Activated naive CD4-positive, alpha-beta T cell treated with anti-CD3 and anti-CD28 coated beads for 36 hours (primary cell): ENCODE results near the gene TRAK2. TPM values are rescaled to one million over a fixed set of nuclear protein-coding genes. Genes with fewer than 3 reads are reported as not detected.
"Not testable (repeated sequence)": the region's sequence is repeated elsewhere in the genome, so short reads cannot be mapped to it uniquely, and the experiment has no call there.

Source experiments
- CTCF ChIA-PET: fragments of 350-600 bp; sonication (Branson Sonifier 250); formaldehyde crosslinking; loops from one replicate; lab custom pipeline; 2021; ENCODE audit warnings: antibody characterized with exemption; lab: Charles Lee
- DNase-seq: peaks from one replicate; pipeline ENCODE4 v3.0.0-alpha.2; 2020
- H3K27ac Mint-ChIP-seq: one replicate; pipeline ENCODE4 v1.8.0; 2021; ENCODE audit warnings: mild to moderate bottlenecking, mixed read lengths
- H3K27me3 Mint-ChIP-seq: one replicate; pipeline ENCODE4 v1.8.0; 2021; ENCODE audit warnings: low read depth, mixed read lengths
- H3K36me3 Mint-ChIP-seq: one replicate; pipeline ENCODE4 v1.8.0; 2021; ENCODE audit warnings: low read depth, mixed read lengths
- H3K4me1 Mint-ChIP-seq: one replicate; pipeline ENCODE4 v1.8.0; 2021; ENCODE audit warnings: low read depth, mixed read lengths
- H3K4me3 Mint-ChIP-seq: one replicate; pipeline ENCODE4 v1.8.0; 2021; ENCODE audit warnings: mild to moderate bottlenecking, moderate library complexity, mixed read lengths
- H3K9me3 Mint-ChIP-seq: one replicate; pipeline ENCODE4 v1.8.0; 2021; ENCODE audit warnings: mixed read lengths
- intact Hi-C: fragments of 100-400 bp; cut with micrococcal nuclease; formaldehyde crosslinking; loops from one replicate; pipeline ENCODE4 v1.15.1; 2023
- total RNA-seq, 2 experiments: library from RNA; stranded (reverse); gene quantifications; one replicate each; pipeline ENCODE4 v1.2.3, GENCODE V29; 2021

The TRAK2 gene
- total RNA-seq, 2 experiments from 2014 or later = 10.4 TPM

DNA sequence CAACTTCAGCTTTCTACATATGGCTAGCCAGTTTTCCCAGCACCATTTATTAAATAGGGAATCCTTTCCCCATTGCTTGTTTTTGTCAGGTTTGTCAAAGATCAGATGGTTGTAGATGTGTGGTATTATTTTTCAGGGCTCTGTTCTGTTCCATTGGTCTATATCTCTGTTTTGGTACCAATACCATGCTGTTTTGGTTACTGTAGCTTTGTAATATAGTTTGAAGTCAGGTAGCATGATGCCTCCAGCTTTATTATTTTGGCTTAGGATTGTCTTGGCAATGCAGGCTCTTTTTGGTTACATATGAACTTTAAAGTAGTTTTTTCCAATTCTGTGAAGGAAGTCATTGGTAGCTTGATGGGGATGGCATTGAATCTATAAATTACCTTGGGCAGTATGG lies 22.9 kb downstream of the TRAK2 start:
- H3K27ac Mint-ChIP-seq, intact Hi-C loops, H3K27me3 Mint-ChIP-seq, H3K36me3 Mint-ChIP-seq, H3K4me3 Mint-ChIP-seq, CTCF ChIA-PET, DNase-seq: not testable (repeated sequence)
- Mint-ChIP-seq H3K4me1 (peaks cover 31% of the 10 kb centered on the region), H3K9me3 (peaks cover 10% of the 10 kb centered on the region)

DNA sequence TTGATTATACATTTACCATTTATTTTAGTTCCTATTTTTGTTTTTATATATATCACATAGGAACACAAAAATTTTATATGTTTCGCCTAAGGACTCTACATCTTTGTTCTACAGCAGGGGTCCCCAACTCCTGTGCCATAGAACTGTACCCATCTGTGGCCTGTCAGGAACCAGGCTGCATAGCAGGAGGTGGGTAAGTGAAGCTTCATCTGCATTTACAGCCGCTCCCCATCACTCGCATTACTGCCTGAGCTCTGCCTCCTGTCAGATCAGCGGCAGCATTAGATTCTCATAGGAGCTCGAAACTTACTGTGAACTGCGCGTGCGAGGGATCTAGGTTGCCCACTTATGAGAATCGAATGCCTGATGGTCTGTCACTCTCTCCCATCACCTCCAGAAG lies 25.3 kb downstream of the TRAK2 start:
- peaks cover 10% of the 10 kb centered on the region for H3K9me3 Mint-ChIP-seq
- no peaks in the 10 kb centered on the region for H3K27me3 Mint-ChIP-seq
- H3K27ac Mint-ChIP-seq = no peak overlapping the region
- H3K4me1 Mint-ChIP-seq = peaks cover 22% of the 10 kb centered on the region
- peaks cover 1% of the 10 kb centered on the region for H3K36me3 Mint-ChIP-seq
- no peak overlapping the region for H3K4me3 Mint-ChIP-seq
- no peak for DNase-seq
- CTCF ChIA-PET = interaction anchor here (0.9 kb wide), 1 partner anchor 12 kb away, joined by 3 read pairs; no protein-coding TSS in a partner anchor
- intact Hi-C loops = no loop called here

DNA sequence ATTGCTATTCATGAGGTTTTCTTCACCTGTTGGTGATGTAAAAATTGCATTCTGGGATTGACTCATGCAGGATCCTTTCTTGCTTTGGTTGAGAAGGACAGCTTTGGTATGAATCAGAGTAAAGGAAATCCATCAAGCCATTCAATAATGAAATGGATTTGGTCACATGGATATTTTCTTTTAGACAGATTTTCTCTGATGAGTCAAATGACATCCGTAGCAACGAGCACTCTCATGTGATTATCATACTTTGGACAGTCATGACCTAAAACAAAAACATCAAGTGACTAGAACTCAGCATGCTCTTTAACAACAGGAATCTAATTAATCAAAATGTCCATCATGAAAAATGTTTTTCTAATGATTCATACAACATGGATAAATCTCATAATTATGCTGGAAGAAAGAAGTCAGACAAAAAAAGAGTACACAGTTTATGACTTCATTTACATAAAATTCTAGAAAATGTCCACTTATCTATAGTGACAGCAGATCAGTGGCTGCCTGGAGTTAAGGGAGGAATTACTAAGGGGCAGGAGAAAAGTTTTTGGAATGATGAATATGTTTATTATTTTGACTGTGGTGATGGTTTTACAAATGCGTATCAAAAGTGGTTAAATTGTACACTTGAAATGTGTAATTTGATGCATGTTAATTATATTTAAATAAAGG lies 30.7 kb downstream of the TRAK2 start:
- no peak overlapping the region for H3K4me3 Mint-ChIP-seq
- peaks cover 5% of the 10 kb centered on the region for H3K36me3 Mint-ChIP-seq
- intact Hi-C loops = loop anchor here (1.0 kb wide), 1 partner anchor 31 kb away; the partner anchor contains the start of genes STRADB and TRAK2

DNA sequence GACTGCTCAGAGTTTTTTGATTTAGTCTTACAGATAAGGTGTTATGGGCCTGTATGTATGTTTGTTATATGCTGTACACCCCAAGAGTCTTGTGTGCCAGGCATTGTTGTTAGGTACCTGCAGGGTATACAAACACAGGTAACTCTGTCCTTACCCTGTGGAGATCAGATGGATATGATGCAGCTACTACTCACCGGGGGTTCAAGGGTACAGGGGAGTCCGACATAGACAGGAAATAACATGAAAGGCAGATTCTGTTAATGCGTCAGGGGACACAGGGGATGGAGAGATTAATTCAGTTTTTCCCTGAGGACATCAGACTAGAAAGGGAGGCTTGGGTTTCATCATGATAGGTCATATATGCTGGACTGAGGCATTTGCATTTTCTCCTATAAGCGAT lies 31.3 kb downstream of the TRAK2 start:
- DNase-seq = no peak
- CTCF ChIA-PET = no interaction called here
- peaks cover 49% of the 10 kb centered on the region for H3K4me1 Mint-ChIP-seq
- H3K9me3 Mint-ChIP-seq = no peaks in the 10 kb centered on the region
- H3K27ac Mint-ChIP-seq = peak overlapping the region; percentile 15
- H3K36me3 Mint-ChIP-seq = peaks cover 5% of the 10 kb centered on the region
- H3K27me3 Mint-ChIP-seq = no peaks in the 10 kb centered on the region
- no peak overlapping the region for H3K4me3 Mint-ChIP-seq
- intact Hi-C loops = loop anchor here (1.0 kb wide), 1 partner anchor 31 kb away; the partner anchor contains the start of genes STRADB and TRAK2

More for the DNA sequence above, 30.7 kb downstream of the TRAK2 start:
- CTCF ChIA-PET = no interaction called here
- Mint-ChIP-seq H3K4me1 (peaks cover 50% of the 10 kb centered on the region), H3K27ac (peak overlapping the region; percentile 65), H3K27me3 (no peaks in the 10 kb centered on the region), H3K9me3 (no peaks in the 10 kb centered on the region)
- no peak for DNase-seq

DNA sequence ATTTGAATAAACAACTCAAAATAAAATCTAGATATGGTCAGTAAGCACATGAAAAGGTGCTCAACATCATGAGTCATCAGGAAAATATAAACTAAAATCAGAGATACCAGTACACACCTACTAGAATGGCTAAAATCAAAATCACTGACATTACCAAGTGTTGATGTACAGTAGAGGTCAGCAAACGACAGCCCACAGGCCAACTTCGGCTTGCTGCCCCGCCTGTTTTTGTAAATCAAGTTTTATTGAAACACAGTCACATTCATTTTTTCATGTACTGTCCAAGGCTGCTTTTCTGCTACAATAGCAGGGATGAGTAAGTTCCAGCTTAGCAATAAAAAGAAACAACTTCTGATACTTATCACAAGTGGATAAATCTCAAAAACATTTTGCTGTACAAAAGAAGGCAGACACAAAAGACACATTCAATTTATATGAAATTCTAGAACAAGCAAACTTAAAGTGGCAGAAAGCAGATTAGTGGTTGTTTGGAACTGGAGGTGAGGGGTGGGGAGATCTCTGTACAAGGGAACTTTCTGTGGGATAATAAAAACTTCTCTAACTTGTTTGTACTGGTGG lies 32.1 kb downstream of the TRAK2 start:
- CTCF ChIA-PET = no interaction called here
- peak overlapping the region; percentile 16 for H3K27ac Mint-ChIP-seq
- DNase-seq = peak; percentile 38
- H3K4me3 Mint-ChIP-seq = no peak overlapping the region
- peaks cover 5% of the 10 kb centered on the region for H3K36me3 Mint-ChIP-seq
- no peaks in the 10 kb centered on the region for H3K27me3 Mint-ChIP-seq
- intact Hi-C loops = no loop called here
- H3K9me3 Mint-ChIP-seq = no peaks in the 10 kb centered on the region
- peaks cover 43% of the 10 kb centered on the region for H3K4me1 Mint-ChIP-seq

DNA sequence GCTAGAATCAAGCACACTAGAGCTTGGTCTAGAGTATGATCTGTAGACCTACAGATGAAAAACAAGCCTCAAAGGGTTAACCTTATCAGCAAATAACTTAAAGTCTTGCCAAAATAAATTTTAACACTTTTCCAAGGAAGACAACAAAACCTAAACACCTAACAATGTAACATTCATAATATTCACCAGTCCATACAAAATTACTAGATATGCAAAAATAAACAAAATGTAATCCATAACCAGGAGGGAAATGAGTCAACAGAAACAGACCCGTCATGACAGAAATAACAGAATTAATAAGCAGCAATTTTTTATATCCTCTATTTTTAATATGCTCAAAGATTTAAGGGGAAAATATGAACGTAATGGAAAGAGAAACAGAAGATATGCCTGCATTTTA lies 36.1 kb downstream of the TRAK2 start:
- Mint-ChIP-seq H3K4me1 (peaks cover 30% of the 10 kb centered on the region), H3K36me3 (peaks cover 7% of the 10 kb centered on the region), H3K27me3 (no peaks in the 10 kb centered on the region), H3K4me3 (no peak overlapping the region), H3K27ac (no peak overlapping the region), H3K9me3 (no peaks in the 10 kb centered on the region)
- intact Hi-C loops = loop anchor here (2.0 kb wide), 1 partner anchor 228 kb away; the partner anchor contains the start of gene TMEM237
- CTCF ChIA-PET = interaction anchor here (1.1 to 1.2 kb wide), 2 partner anchors 32 to 37 kb away, joined by 3 to 4 read pairs; partner anchors contain the start of genes STRADB and TRAK2
- no peak for DNase-seq

DNA sequence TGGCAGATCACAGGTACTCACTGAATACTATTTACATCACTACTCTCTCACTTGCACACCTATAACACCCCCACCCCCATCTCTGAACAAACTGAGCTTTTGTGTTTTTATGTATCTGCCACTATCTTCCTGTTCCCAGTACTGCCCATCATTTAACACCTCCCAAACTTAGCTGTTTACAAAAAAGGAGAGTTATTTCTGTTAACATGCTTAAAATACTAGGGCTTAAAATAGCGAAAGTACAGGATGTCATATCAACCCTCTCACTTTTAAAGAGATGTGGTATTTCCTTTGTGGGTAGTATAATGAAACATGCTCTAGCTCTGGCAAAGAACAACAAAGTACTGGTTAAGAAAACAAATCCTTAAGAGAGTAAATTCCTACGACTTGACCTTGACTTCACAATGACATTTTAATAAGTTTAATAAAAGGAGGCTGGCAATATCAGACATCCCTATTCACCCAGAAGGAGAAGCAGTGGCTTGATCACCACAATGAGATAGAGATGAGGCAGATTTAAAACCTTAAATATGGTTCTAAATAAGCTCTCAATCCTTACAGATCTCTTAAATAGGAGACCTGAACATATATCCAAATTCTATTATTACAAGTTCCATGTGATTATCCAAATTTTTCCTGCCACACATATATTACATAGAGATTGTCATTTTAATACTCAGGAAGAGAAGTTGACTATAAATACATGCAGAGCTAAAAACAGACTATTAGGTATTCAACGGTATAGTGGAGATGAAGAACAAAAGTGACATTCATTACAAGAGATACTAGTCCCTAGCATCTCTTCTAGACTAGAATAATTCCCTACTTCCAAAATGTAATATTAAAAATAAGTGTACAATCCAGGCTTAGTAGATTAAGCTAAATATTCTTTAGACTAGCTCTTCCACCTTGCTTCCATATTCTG lies 36.9 kb downstream of the TRAK2 start:
- peak; percentile 9 for DNase-seq
- CTCF ChIA-PET = interaction anchor here (0.6 to 1.2 kb wide), 6 partner anchors 33 to 300 kb away, joined by 3 to 6 read pairs (median 4); partner anchors contain the start of genes STRADB and TRAK2
- H3K27me3 Mint-ChIP-seq = no peaks in the 10 kb centered on the region
- H3K4me1 Mint-ChIP-seq = peaks cover 23% of the 10 kb centered on the region
- H3K27ac Mint-ChIP-seq = no peak overlapping the region
- H3K9me3 Mint-ChIP-seq = no peaks in the 10 kb centered on the region
- peaks cover 4% of the 10 kb centered on the region for H3K36me3 Mint-ChIP-seq
- no peak overlapping the region for H3K4me3 Mint-ChIP-seq
- intact Hi-C loops = loop anchor here (1.0 to 5.0 kb wide), 4 partner anchors 34 to 228 kb away; partner anchors contain the start of gene TMEM237

DNA sequence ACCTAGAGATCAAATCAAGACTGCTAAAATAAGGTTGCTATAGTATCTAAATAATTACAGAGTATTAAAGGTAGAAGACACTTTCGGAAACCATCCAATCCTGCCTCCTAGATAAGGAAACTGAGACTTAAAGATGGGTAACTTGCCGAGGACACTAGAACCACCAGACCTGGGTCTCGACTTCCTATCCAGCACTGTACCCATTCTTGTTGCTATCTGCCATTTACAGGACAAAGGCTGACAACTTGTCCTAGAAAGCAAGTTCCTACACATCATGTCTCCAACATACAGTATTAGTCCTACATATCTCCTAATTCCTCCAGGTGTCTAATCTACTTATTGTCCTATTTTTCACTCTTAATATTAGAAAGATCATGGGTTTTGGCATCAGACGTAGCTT lies 37.7 kb downstream of the TRAK2 start:
- Mint-ChIP-seq H3K4me3 (no peak overlapping the region), H3K27ac (no peak overlapping the region), H3K27me3 (no peaks in the 10 kb centered on the region), H3K36me3 (peaks cover 4% of the 10 kb centered on the region), H3K4me1 (peaks cover 15% of the 10 kb centered on the region), H3K9me3 (no peaks in the 10 kb centered on the region)
- DNase-seq = no peak
- intact Hi-C loops = loop anchor here (5.0 kb wide), 1 partner anchor 176 kb away; no protein-coding TSS in a partner anchor
- CTCF ChIA-PET = interaction anchor here (0.6 to 1.2 kb wide), 2 partner anchors 35 to 87 kb away, joined by 4 to 6 read pairs; no protein-coding TSS in a partner anchor

DNA sequence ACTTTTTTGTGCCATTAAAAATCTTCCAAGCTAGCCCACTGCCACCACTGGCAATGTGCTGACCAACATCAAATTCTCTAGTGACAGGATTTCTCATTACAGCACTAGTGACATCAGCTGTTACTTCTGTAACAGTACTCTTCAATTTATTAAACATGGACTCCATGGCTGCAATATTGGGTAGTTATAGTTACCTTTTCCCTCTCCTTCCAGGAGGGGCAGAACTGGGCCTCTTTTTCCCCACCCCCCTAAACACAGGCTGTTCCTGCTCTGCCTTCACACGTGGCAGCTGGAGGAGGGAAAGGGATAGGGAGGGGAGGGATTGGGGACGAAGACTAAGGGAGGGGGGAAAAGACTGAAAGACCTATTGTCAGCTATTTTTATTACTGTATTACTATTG lies 38.1 kb downstream of the TRAK2 start:
- Mint-ChIP-seq H3K36me3 (peaks cover 4% of the 10 kb centered on the region), H3K27ac (no peak overlapping the region), H3K27me3 (no peaks in the 10 kb centered on the region), H3K4me1 (peaks cover 13% of the 10 kb centered on the region), H3K4me3 (no peak overlapping the region), H3K9me3 (no peaks in the 10 kb centered on the region)
- intact Hi-C loops = loop anchor here (5.0 kb wide), 1 partner anchor 176 kb away; no protein-coding TSS in a partner anchor
- no peak for DNase-seq
- CTCF ChIA-PET = interaction anchor here (1.2 kb wide), 1 partner anchor 35 kb away, joined by 4 read pairs; no protein-coding TSS in a partner anchor

DNA sequence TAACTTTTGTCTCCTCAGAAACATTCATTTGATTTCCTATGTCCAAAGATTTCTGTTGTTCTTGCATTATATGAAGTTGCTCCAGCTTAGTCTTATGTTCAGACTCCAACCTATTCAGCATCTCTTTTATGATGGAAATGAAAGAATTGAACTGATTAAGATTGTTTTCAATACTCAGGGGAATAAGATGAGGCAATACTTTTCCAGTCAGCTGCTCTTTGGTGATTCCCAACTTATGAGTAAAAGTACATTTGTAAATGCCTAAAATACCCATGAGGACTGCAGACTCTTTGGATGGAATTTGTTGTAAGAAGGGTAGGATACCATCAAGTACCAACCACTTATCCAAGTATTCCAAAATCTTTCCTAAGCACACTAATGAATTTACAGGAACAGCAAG lies 39.8 kb downstream of the TRAK2 start:
- Mint-ChIP-seq H3K4me1 (peaks cover 19% of the 10 kb centered on the region), H3K27me3 (no peaks in the 10 kb centered on the region), H3K36me3 (peaks cover 7% of the 10 kb centered on the region), H3K4me3 (no peak overlapping the region), H3K9me3 (no peaks in the 10 kb centered on the region), H3K27ac (no peak overlapping the region)
- intact Hi-C loops = loop anchor here (5.0 kb wide), 1 partner anchor 174 kb away; no protein-coding TSS in a partner anchor
- no peak for DNase-seq
- CTCF ChIA-PET = no interaction called here

DNA sequence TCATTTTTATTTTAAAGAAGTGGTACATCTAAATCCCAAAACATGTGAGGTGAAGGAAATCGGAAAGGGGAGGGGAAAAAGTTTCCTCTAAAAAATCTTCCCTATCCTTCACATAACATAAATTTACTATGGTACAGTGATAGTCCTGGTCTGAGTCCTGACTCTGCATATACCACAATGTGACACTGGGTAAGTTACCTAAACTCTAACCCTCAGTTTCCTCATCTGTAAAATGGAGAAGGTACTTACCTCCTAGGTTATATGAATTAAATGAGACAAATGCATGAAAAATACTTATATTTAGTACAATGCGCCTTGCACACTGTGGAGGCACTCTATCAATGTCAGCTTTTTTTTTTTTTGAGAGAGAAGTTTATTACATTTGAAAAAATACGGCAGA lies 42.3 kb downstream of the TRAK2 start:
- peaks cover 30% of the 10 kb centered on the region for H3K4me1 Mint-ChIP-seq
- no peak for DNase-seq
- no peaks in the 10 kb centered on the region for H3K27me3 Mint-ChIP-seq
- no peak overlapping the region for H3K27ac Mint-ChIP-seq
- intact Hi-C loops = no loop called here
- H3K9me3 Mint-ChIP-seq = no peaks in the 10 kb centered on the region
- H3K4me3 Mint-ChIP-seq = no peak overlapping the region
- peaks cover 8% of the 10 kb centered on the region for H3K36me3 Mint-ChIP-seq
- CTCF ChIA-PET = no interaction called here

DNA sequence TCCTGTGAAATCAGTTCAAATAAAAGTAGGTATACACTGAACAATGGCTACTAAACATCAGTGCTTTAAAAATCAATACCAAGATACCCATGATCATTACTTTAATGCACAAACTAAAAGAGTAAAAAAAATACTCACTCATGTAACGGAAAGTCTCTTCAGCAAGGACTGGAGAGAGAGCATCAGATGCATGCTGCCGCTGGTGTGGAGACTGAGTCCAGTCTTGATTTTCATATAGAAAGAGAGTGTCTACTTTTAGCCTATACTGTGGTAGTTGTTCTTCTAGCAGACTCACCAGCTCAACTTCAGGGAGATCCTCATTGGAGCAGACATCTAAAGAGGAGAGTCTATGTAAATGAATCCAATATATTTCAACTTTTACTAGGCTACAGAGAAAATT lies 44.0 kb downstream of the TRAK2 start:
- no peaks in the 10 kb centered on the region for H3K9me3 Mint-ChIP-seq
- H3K4me3 Mint-ChIP-seq = no peak overlapping the region
- intact Hi-C loops = no loop called here
- no peaks in the 10 kb centered on the region for H3K27me3 Mint-ChIP-seq
- peaks cover 10% of the 10 kb centered on the region for H3K36me3 Mint-ChIP-seq
- H3K27ac Mint-ChIP-seq = peak overlapping the region; percentile 10
- no peak for DNase-seq
- peaks cover 35% of the 10 kb centered on the region for H3K4me1 Mint-ChIP-seq
- CTCF ChIA-PET = no interaction called here
